MM.1S (cell line): Measurements from ENCODE around the gene EIF4H.

ENCODE experiments used
- CTCF ChIP-seq: fragments of 300-600 bp; sonication (generic); IDR thresholded peaks from 2 replicates; pipeline ENCODE4 v1.5.1; 2016; ENCODE audit warnings: antibody characterized with exemption, low read length, mixed read lengths
- EZH2 ChIP-seq: fragments of 300-600 bp; sonication (generic); optimal IDR thresholded peaks from 2 replicates; pipeline ENCODE3; 2017; ENCODE audit warnings: low read depth, mild to moderate bottlenecking, antibody characterized with exemption, low read length, mixed read lengths

GRCh38 chr7:74216361-74216761, 42.2 kb downstream of the EIF4H start:
- TF ChIP-seq CTCF (no peak), EZH2 (no peak)
